OCI-LY1 (cell line): ENCODE data around the gene DNAH17.

Experiments used
- CTCF ChIP-seq: fragments of 200-600 bp; sonication (generic), shearing (Covaris generic); IDR thresholded peaks from 2 replicates; pipeline ENCODE4 v1.5.1; 2017; ENCODE audit warnings: mild to moderate bottlenecking, antibody characterized with exemption, low read length, moderate library complexity, mixed read lengths
- EZH2 ChIP-seq: fragments of 200-600 bp; sonication (generic), shearing (Covaris generic); IDR thresholded peaks from 2 replicates; pipeline ENCODE4 v1.8.0; 2017; ENCODE audit warnings: borderline replicate concordance, mixed run types, mild to moderate bottlenecking, antibody characterized with exemption, low read length, moderate library complexity, mixed read lengths

- TF ChIP-seq CTCF (no peak), EZH2 (no peak)
Measured at GRCh38 chr17:78568494-78569115, 8.6 kb downstream of the DNAH17 start.
